Small intestine (tissue), 4 donors: ENCODE results near the gene AP4S1. TPM values are rescaled to one million over a fixed set of nuclear protein-coding genes. Genes with fewer than 3 reads are reported as not detected.

Experiments
- polyA plus RNA-seq, 4 donors: library from polyadenylated mRNA; stranded (reverse) in 3 of 4; unstranded in 1 of 4; fragments of 200-250 nt in 3 of 4; fragments of 120-200 nt in 1 of 4; gene quantifications; one replicate each; pipeline versions ENCODE4 v1.2.1 to v1.2.3, GENCODE V29; 2013
- donor health status: healthy with polysubstance abuse.
- donor health status: Bipolar disorder and iron deficiency.
- donor health status: healthy.

The AP4S1 gene
- polyA plus RNA-seq, 4 donors: 1.6 to 10.9 (median 5.7) TPM

Other genes starting within 250 kb of the AP4S1 start
- under 1 TPM in 3 of 4 donors, not detected in 1; 0.71 to 0.81 (median 0.76) TPM for gene COCH, start 151.1 kb upstream of the AP4S1 start, polyA plus RNA-seq
- gene STRN3, start 730 bp downstream of the AP4S1 start, polyA plus RNA-seq: 10 to 100 TPM in 3 of 4 donors, 1 to 10 TPM in 1; 9.7 to 35.0 (median 11.8) TPM
- gene HECTD1, start 182.1 kb downstream of the AP4S1 start, polyA plus RNA-seq: 10 to 100 TPM; 40.9 to 84.4 (median 55.0) TPM